HG03175 (cell line): ENCODE data around the gene UXS1.

Source experiments
- ATAC-seq: cut with Tn5 transposase; IDR thresholded peaks from one replicate; pipeline ENCODE4 v1.9.1; 2021; ENCODE audit warnings: mild to moderate bottlenecking, moderate library complexity; ENCODE audit not compliant: unreplicated experiment

UXS1 gene

GRCh38 chr2:106189764-106190468 is 4.2 kb downstream of the UXS1 start:
- no peak for ATAC-seq

- no peak for ATAC-seq
These were observed 4.8 kb downstream of the UXS1 start for GRCh38 chr2:106189325-106189724.

DNA sequence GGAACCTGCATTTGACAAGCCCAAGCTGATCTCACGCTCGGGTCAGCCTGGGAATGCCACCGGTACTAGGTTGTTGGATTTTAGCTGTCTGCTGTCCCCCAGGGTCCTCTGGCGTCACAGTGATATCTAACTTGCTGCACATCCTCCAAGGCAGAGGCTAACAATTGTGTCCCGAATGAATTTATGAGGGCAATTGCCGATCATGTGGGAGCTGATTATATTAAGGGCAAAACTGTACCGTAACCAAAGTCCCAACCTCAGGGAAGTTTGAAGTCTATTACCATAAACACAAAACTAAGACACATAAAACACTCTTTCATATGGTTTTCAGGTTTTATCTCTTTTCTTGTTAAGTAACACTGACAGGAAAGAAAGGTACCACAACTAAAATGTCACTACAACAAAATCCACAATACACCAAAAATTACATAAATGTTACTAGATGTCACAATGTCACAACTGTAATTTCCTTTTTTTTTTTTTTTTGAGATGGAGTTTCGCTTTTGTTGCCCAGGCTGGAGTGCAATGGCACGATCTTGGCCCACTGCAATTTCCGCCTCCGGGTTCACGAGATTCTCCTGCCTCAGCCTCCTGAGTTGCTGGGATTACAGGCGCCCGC is 6.7 kb downstream of the UXS1 start:
- no peak for ATAC-seq

DNA sequence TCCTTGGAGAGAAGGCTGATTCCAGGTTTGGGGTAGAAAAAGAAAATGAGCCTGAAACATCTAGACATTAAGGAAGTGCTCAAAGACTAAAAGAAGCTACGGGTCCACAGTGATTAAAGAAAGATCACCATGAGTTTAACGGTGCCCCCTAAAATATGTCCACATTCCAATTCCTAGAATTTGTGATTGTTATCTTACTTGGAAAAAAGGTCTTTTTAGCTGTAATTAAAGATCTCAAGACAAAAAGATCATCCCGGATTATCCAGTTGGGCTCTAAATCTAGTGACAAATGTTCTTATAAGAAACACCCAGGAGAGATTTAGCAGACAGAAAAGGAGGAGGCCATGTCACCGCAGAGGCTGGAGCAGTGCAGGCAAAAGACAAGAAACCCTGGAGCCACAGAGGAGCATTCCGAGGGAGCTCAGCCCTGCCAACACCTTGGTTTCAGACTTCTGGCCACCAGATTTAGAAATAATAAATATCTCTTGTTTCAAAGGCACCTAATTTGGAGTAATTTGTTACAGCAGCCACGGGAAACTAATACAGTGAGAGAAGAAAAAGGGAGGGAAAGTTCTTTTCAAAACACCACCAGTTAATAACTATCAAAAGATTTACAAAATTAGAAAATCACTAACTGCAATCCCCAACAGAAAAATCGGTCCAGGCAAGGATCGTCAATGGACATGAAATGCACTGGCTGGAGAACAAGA is 8.5 kb downstream of the UXS1 start:
- no peak for ATAC-seq

DNA sequence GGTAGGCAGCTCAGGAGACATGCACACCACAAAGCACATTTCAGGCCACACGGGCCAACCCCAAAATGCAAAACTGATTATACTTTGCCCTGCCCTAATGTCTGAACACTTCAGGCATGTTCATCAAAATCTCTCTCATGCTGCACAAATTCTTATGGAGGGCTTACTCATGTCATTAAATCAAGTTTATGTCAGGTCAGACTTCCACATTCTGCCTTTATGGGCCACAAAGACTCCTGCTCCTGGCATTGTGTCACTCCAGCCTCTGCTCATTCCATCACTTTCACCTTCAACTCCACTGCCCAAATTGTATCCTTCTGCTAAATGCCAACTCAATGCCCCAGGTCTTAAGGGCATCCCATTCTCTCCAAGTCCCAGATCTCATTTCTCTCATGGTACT is 9.2 kb downstream of the UXS1 start:
- no peak for ATAC-seq

DNA sequence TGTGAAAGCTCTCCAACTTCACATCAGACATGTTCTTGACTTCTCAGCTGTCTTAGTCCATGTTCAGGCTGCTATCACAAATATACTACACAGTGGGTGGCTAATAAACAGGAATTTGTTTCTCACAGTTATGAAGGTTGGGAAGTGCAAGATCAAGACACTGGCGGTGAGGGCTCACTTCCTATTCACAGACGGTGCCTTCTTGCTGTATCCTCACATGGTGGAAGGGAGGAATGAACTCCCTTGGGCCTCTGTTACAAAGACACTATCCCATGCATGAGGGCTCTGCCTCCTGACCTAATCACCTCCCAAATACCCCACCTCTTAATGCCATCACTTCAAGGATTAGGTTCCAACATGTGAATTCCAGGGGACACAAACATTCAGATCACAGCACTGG is 9.7 kb downstream of the UXS1 start:
- no peak for ATAC-seq

GRCh38 chr2:106183101-106183696 is 10.9 kb downstream of the UXS1 start:
- no peak for ATAC-seq

DNA sequence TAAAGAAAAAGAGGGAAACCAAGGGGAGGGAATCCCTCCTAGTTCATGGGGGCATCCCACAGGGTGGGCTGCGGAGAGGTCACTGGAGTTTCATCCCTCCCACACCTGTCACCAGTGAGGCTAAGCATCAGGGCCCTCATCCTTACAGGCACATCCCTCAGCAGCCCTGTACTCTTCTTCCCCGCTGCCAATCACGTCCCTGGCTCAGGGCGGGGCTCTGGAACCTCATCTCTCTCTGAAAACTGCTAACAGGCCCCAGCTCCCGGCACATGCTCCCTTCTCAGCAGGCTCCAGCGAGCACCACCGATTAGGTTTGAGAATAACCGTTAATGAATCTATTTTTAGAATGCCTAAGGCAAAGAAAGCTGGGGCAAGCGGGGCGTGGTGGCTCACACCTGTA is 13.0 kb downstream of the UXS1 start:
- ATAC-seq: no peak

GRCh38 chr2:106180602-106181001 is 13.5 kb downstream of the UXS1 start:
- ATAC-seq: no peak

DNA sequence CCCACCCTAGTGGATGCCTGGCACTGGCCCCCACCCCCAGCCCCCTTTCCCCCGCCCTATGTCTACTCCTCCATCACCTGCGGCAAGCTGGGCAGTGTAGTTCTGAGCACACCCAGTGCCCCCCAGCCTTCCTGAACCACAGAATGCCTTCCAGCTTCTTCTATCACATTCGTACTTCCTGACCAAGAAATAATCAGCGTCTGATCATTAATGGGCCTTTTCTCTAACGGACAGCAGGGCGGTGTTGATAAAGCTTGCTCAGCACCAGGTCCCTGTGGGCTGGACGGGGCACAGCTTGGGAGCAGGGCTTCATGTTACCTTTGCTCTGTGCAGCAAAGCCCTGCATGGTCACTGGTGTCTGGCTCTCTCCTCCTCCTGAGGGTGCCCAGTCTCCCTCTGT is 15.4 kb downstream of the UXS1 start:
- no peak for ATAC-seq

DNA sequence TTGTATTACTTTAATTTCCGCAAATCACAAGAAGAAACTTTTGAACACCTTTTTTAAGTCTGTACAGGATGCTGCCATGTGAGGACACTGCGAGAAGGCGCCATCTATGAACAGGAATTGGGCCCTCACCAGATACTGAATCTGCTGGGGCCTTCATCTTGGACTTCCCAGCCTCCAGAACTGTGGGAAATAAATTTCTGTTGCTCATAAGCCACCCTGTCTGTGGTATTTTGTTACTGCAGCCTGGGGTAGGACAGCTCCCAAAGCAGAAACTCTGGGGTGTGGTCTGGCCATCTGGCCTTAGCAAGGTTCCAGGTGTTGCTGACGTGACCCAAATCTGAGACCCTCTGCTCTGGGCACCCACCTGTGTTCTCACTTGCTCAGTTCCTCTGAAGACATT is 16.5 kb downstream of the UXS1 start:
- no peak for ATAC-seq

DNA sequence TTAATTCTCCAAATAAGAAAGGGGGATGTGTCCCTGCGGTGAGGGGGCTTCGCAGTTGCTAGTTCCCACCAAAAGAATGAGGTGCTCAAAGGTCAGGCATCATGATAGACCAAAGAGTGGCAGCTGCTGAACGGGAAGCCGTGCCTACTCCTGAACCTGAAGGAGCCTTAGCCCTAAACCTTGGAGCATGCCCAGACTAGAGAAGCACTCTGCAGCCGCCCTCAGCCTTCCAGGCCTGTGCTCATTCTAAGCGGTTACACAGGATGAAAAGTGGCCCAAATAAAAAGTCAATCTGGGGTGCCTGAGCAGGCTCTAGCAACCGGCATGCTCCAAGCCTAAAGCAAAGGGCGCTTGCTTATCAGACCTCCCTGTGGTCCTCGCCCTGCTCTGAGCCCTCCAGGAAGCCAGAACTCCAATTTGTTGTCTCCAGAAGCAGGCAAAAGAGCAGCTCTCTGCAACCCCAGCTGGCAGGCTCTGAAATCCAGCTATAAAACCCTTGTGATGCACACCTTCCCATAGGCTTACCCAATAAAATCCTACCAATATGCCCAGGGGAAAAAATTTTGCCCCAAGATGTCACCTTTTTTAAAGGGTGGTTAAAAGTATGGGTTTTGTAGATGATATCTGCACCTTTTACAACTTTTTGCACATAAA is 17.5 kb downstream of the UXS1 start:
- ATAC-seq: no peak

GRCh38 chr2:106175086-106175850 is 18.8 kb downstream of the UXS1 start:
- peak; percentile 47 for ATAC-seq

DNA sequence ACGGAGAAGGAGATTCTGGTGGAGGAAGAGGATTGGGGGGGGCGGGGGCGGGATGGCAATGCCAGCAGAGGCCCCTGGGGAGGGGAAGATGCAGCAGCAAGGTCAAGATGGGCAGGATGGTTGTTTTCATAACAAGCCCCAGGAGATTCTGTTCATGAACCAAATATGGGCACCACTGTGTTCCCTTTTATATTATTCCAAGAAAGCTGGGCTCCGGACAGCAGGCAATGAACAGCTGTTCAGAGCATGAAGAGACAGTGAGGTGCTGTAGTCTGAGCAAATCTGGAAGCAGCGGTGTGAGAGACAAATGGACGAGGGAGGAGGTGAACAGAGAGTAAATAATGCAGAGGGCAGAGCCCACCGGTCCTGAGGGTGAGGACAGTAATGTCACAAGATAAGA is 20.0 kb downstream of the UXS1 start:
- no peak for ATAC-seq

GRCh38 chr2:106172649-106173048 is 21.5 kb downstream of the UXS1 start:
- ATAC-seq: no peak

DNA sequence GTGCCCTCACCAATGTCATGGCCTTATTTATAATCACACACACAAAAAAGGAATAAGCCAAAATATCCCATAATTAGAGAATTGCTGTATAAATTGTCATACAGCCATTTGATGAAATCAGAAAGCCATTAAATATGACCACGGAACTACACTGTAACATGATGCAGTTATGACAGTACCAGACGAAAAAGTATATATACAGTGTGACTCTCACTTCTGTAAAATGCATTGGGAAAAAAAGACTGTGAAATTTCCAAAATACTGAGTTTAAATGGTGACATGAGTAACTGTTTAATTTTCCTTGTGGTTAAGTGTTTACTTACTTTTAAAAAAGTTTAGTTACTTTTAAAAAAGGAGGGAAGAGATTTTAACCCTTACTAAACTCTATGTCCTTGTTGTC is 25.4 kb downstream of the UXS1 start:
- ATAC-seq: no peak

GRCh38 chr2:106167067-106167466 is 27.0 kb downstream of the UXS1 start:
- no peak for ATAC-seq

GRCh38 chr2:106165561-106165960 is 28.5 kb downstream of the UXS1 start:
- no peak for ATAC-seq

DNA sequence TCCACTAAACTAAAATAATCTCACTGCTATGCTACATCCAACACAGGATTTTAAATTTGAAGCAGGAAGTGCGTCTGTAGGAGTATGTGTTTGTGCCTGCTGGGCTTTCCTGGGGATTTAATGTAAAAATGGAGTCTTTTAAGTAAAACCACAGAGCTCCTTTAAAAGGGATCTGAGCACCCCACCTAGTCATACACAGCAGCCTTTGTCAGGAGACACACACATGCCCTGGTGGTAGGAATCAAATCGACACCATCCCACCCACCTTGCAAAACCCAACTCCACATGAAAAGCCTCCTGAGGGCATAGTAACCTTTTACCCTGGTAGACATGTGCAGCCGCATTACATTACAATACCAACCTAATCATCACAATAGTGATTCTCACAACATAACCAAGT is 29.1 kb downstream of the UXS1 start:
- no peak for ATAC-seq

DNA sequence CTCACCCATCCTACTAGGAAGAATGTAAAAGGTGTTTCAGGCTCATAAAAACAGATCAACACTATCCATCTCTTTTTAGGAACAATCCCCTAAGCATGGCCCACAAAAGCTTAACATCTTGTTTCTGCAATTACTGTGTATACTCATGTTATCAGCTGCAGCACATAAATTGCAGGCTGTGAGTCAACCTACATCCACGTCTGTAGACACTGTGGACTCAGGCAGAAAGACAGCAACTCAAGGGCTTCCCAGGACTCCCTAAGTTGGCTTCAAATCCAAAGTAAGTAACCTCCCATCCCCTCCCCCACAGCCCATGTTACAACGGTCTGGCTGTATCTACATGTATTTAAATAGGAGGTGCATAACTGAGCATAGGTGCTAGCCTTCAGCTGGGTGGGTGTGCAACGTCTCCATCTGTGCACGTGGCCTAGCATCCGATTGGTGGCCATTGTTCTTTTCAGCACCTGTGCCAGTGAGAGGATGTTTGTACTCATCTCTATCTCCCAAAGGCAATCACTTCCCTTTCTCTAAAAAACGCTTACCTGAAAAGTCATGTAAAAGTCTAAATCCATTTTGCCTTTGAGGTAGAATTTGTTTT is 30.1 kb downstream of the UXS1 start:
- ATAC-seq: no peak
